Psoas muscle (tissue), 8 donors: ENCODE measurements around the gene NXT1. TPM values are rescaled to one million over a fixed set of nuclear protein-coding genes. Genes with fewer than 3 reads are reported as not detected.
"Not testable (repeated sequence)": the region's sequence is repeated elsewhere in the genome, so short reads cannot be mapped to it uniquely, and the experiment has no call there.

Source experiments
- ATAC-seq, 4 donors: fragments of 200-7000 bp; cut with Tn5 transposase; one replicate each; pipeline ENCODE4 v1.9.1; 2020; ENCODE audit warnings: moderate library complexity in 3 of 4, mild to moderate bottlenecking in 2 of 4
- DNase-seq, 2 donors: peaks; one replicate each; pipeline ENCODE4 v3.0.0-alpha.2; 2020
- H3K27ac ChIP-seq: fragments of 200-600 bp; one replicate; pipeline ENCODE4 v1.8.0; 2022
- H3K27me3 ChIP-seq, 3 donors: fragments of 200-600 bp in 1 of 3; one replicate each; pipeline versions ENCODE4 v1.6.1 to v1.8.0; 2013 to 2022; ENCODE audit warnings: low read length in 2 of 3, mild to moderate bottlenecking in 2 of 3, moderate library complexity in 1 of 3; ENCODE audit not compliant: insufficient read depth in 3 of 3
- H3K36me3 ChIP-seq, 2 donors: fragments of 200-600 bp in 1 of 2; one replicate each; pipeline versions ENCODE4 v1.6.1 to v1.8.0; 2013 to 2022; ENCODE audit warnings: low read depth in 1 of 2, mild to moderate bottlenecking in 1 of 2, moderate library complexity in 1 of 2; ENCODE audit not compliant: insufficient read depth in 1 of 2
- H3K4me1 ChIP-seq: fragments of 200-600 bp; one replicate; pipeline ENCODE4 v1.8.0; 2022
- H3K4me3 ChIP-seq: fragments of 200-600 bp; one replicate; pipeline ENCODE4 v1.8.0; 2022; ENCODE audit warnings: mild to moderate bottlenecking
- H3K9me3 ChIP-seq: fragments of 200-600 bp; one replicate; pipeline ENCODE4 v1.8.0; 2022
- WGBS, 3 donors: extraction: QIAGEN DNeasy Blood & Tissue Kit; methylation state at CpG; one replicate each; pipeline versions ENCODE4 v1.1.6 to v1.1.7; 2013; 5-methylcytosine and 5-hydroxymethylcytosine counted together
- intact Hi-C, 2 donors: fragments of 100-400 bp; cut with DNase I; formaldehyde crosslinking; loops; one replicate each; pipeline versions ENCODE4 v1.11.0 to v1.14.2; 2022
- polyA plus RNA-seq, 3 donors: library from polyadenylated mRNA; stranded (reverse); fragments of 200-250 nt; gene quantifications; one replicate each; pipeline ENCODE4 v1.2.3, GENCODE V29; 2013
- total RNA-seq, 4 donors: library from RNA; stranded (reverse); fragmentation: NEBNext Ultra II Directional in 2 of 4; extraction: Animal tissue kit (Norgen Biotek cat#: 25700) in 2 of 4; gene quantifications; one replicate each; pipeline versions ENCODE4 v1.2.1 to v1.2.4, GENCODE V29; 2021 to 2023
- TF ChIP-seq, protein P1 (sequence below): fragments of 200-600 bp; IDR thresholded peaks from one replicate; pipeline ENCODE4 v1.8.0; 2022; ENCODE audit warnings: antibody characterized with exemption
- donor health status: healthy with polysubstance abuse.
- donor health status: DM: no; HTN: no; CAD: no; lungs with moderate emphysema.
- donor health status: Bipolar disorder and iron deficiency.
- donor health status: healthy.
- donor health status: DM: yes; HTN: yes; CAD: no.
- donor health status: DM: no; HTN: no; CAD: no.
- donor health status: DM: no; HTN: no; CAD: no.
- donor health status: DM: yes; HTN: yes; CAD: no.

Gene NXT1
- total and polyA plus RNA-seq, 7 donors, result 6.7 to 29.9 (median 11.4) TPM

DNA sequence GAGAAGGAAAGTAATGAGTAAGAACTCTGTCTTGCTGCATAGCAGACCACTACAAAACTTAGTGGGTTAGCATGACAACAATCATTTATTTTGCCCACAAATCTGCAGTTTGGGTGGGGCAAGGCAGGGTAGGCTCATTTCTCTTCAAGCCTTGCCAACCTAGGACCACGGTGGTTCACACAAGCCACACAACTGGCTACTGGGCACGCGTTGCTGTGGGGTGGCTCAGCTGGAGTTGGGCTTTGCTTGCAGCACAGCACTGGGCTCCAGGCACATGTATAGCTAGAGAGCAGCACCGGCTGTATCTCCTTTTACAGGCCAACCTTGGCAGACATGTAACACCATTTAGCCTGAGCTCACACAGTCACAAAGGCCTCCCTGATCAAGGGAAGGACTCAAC lies 4.6 kb upstream of the NXT1 start:
- DNase-seq (no peak), ATAC-seq (no peak)
- TF ChIP-seq, protein P1, sequence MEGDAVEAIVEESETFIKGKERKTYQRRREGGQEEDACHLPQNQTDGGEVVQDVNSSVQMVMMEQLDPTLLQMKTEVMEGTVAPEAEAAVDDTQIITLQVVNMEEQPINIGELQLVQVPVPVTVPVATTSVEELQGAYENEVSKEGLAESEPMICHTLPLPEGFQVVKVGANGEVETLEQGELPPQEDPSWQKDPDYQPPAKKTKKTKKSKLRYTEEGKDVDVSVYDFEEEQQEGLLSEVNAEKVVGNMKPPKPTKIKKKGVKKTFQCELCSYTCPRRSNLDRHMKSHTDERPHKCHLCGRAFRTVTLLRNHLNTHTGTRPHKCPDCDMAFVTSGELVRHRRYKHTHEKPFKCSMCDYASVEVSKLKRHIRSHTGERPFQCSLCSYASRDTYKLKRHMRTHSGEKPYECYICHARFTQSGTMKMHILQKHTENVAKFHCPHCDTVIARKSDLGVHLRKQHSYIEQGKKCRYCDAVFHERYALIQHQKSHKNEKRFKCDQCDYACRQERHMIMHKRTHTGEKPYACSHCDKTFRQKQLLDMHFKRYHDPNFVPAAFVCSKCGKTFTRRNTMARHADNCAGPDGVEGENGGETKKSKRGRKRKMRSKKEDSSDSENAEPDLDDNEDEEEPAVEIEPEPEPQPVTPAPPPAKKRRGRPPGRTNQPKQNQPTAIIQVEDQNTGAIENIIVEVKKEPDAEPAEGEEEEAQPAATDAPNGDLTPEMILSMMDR, result no peak
- intact Hi-C loops, result loop anchor here (5.0 to 10.0 kb wide), 3 partner anchors 259 to 1011 kb away; partner anchors contain the start of genes CST9 (in 2 of the 2) and THBD (in 1 of the 2)
- Histone ChIP-seq H3K27me3 (no peaks in the 10 kb centered on the region), H3K4me3 (no peak overlapping the region), H3K27ac (no peak overlapping the region), H3K4me1 (peaks cover 5% of the 10 kb centered on the region), H3K36me3 (no peaks in the 10 kb centered on the region), H3K9me3 (no peaks in the 10 kb centered on the region)
- WGBS, 3 donors, result 74 to 84% (median 82%) methylated on average over 4 of the region's 4 CpGs

DNA sequence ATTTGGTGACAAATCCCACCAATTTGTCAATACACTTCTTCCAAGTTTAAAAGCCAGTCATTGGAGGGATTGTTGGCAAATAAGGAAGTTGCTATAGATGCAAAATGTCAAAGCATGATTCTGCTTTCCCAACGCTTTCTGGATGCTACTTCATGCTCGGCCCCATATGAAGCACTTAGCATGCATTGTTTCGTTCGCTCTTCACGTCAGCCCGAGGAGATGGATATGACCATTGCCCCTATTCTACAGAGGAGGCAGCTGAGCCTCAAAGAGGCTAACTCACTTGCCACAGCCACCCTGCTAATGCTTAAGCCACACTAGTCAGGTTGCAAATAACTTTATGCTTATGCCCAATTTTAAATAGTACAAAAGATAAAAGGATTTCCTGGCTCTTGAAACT lies 2.8 kb upstream of the NXT1 start:
- peaks cover 13% of the 10 kb centered on the region for H3K4me1 ChIP-seq
- TF ChIP-seq, protein P1, result no peak
- H3K9me3 ChIP-seq, result no peaks in the 10 kb centered on the region
- no peak overlapping the region for H3K4me3 ChIP-seq
- no peaks in the 10 kb centered on the region for H3K27me3 ChIP-seq
- H3K36me3 ChIP-seq, result no peaks in the 10 kb centered on the region
- no peak for ATAC-seq
- intact Hi-C loops, result loop anchor here (5.0 to 10.0 kb wide), 3 partner anchors 257 to 1013 kb away; partner anchors contain the start of genes CST9 (in 2 of the 2) and THBD (in 1 of the 2)
- no peak overlapping the region for H3K27ac ChIP-seq
- WGBS, 3 donors, result 95 to 98% (median 96%) methylated on average over 6 of the region's 6 CpGs
- DNase-seq, result no peak

- H3K9me3 ChIP-seq, DNase-seq, H3K36me3 ChIP-seq, H3K4me3 ChIP-seq, ATAC-seq, H3K27me3 ChIP-seq: not testable (repeated sequence)
- peak overlapping the region; percentile 99 for H3K27ac ChIP-seq
- intact Hi-C loops, result loop anchor here (5.0 to 10.0 kb wide), 3 partner anchors 256 to 1014 kb away; partner anchors contain the start of genes CST9 (in 2 of the 2) and THBD (in 1 of the 2)
- peaks cover 13% of the 10 kb centered on the region for H3K4me1 ChIP-seq
- WGBS, 3 donors, result 92 to 94% (median 92%) methylated on average over 6 of the region's 6 CpGs
These were observed 2.1 kb upstream of the NXT1 start for GRCh38 chr20:23348510-23348909.

DNA sequence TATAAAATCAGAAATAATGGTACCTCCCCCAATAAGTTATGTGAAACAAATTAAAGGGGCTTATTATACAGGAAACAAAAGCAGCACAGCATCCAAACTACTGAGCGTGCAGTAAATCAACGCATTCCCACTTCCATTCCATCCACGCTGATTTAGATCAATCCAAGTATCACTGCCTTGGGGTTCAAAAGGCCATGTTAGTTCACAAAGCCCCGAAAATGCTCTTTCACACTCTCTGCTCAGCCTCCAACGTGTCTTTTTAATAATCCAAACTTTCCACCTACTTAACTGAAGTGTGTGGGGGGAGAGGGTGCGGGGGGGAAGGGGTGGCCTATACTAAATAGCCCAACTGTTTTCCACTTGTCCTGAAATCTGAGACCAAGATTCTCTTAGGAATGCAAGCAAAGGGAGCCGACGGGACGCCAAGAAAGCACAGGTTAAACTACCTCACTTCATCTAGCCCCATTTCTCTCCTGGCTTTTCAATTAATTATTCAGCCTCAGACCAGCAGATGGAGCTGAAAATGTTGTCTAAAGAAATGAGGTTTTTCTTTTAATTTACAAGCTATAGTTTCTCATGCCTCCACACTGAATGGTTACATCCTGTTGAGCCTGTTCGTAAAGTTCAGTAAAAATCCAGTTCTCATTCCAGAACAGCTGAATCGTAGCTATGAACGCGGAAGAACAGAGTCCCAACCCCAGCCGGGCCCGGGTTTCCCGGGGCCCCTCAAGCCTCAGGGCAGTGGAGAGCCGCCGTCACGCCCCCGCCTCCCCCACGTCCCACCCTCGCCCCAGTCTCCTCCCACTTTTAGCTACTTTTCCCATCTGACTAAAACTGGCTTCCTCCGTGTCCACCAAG lies 1.0 kb upstream of the NXT1 start:
- TF ChIP-seq, protein P1, result peak; percentile 48
- H3K36me3 ChIP-seq, result peaks cover 0 to 9% of the 10 kb centered on the region in 2 donors
- ATAC-seq (peak; percentile 61 to 76 (median 71)), DNase-seq (no peak)
- no peaks in the 10 kb centered on the region for H3K27me3 ChIP-seq
- H3K27ac ChIP-seq, result peak overlapping the region; percentile 99
- peak overlapping the region; percentile 91 for H3K4me3 ChIP-seq
- intact Hi-C loops, result loop anchor here (5.0 to 10.0 kb wide), 7 partner anchors 65 to 1015 kb away; partner anchors contain the start of genes CST9 (in 2 of the 2), THBD (in 2 of the 2) and NAPB (in 1 of the 2)
- H3K4me1 ChIP-seq, result peaks cover 13% of the 10 kb centered on the region
- no peaks in the 10 kb centered on the region for H3K9me3 ChIP-seq
- 4 to 6% (median 5%) methylated on average over 23 of the region's 23 CpGs for WGBS, 3 donors
